Large intestine (tissue), 12 donors: Measurements from ENCODE around the gene BBS10. TPM values are rescaled to one million over a fixed set of nuclear protein-coding genes. Genes with fewer than 3 reads are reported as not detected.
"Not testable (repeated sequence)": the region's sequence is repeated elsewhere in the genome, so short reads cannot be mapped to it uniquely, and the experiment has no call there.

Experiments
- DNase-seq, 2 donors: peaks; one replicate each; pipeline versions ENCODE4 v3.0.0 to v3.0.0-alpha.2; 2013
- H3K27ac ChIP-seq: one replicate; pipeline ENCODE4 v1.5.1; 2013; ENCODE audit warnings: low read length
- H3K27me3 ChIP-seq: 2 replicates; pipeline ENCODE4 v1.6.1; 2013; ENCODE audit warnings: low read length; ENCODE audit not compliant: control insufficient read depth, insufficient read depth
- H3K36me3 ChIP-seq: 2 replicates; pipeline ENCODE4 v1.6.1; 2013; ENCODE audit warnings: low read length; ENCODE audit not compliant: control insufficient read depth, insufficient read depth
- H3K4me1 ChIP-seq: one replicate; pipeline ENCODE4 v1.6.1; 2013; ENCODE audit warnings: low read length; ENCODE audit not compliant: control insufficient read depth, insufficient read depth
- H3K4me3 ChIP-seq: one replicate; pipeline ENCODE4 v1.5.1; 2013; ENCODE audit warnings: low read length
- H3K9me3 ChIP-seq: one replicate; pipeline ENCODE4 v1.6.1; 2013; ENCODE audit warnings: mild to moderate bottlenecking, low read depth, low read length, moderate library complexity; ENCODE audit not compliant: control insufficient read depth
- WGBS: methylation state at CpG from one replicate; pipeline ENCODE4 v1.1.5; 2013; ENCODE audit warnings: low lambda C conversion rate; ENCODE audit not compliant: insufficient coverage; 5-methylcytosine and 5-hydroxymethylcytosine counted together
- long read RNA-seq, 11 donors: transcript quantifications; one replicate each; lab custom pipeline, GENCODE V29; 2026
- polyA plus RNA-seq: library from polyadenylated mRNA; unstranded; fragments of 120-200 nt; gene quantifications from one replicate; pipeline ENCODE4 v1.2.1, GENCODE V29; 2013

BBS10 gene
- 12.6 TPM for polyA plus RNA-seq
- long read RNA-seq, donor 1, partial matches to known transcripts, result 0 of 1 reads
- long read RNA-seq, donor 1, other reads (novel, unspliced or antisense), result 0 of 1 reads
- long read RNA-seq, donor 2, transcript BBS10-201 (2 exons, 3,595 nt), result major isoform, 5 of 5 reads
- long read RNA-seq, donor 2, partial matches to known transcripts, result 0 of 5 reads
- long read RNA-seq, donor 2, other reads (novel, unspliced or antisense), result 0 of 5 reads
- long read RNA-seq, donor 3, result 0 reads
- long read RNA-seq, donor 4, partial matches to known transcripts, result 0 of 1 reads
- long read RNA-seq, donor 4, other reads (novel, unspliced or antisense), result 0 of 1 reads
- long read RNA-seq, donor 5, result 0 reads
- long read RNA-seq, donor 6, partial matches to known transcripts, result 0 of 2 reads
- long read RNA-seq, donor 6, other reads (novel, unspliced or antisense), result 0 of 2 reads
- long read RNA-seq, donor 7, result 0 reads
- long read RNA-seq, donor 8, transcript BBS10-201 (2 exons, 3,595 nt), result major isoform, 6 of 6 reads
- long read RNA-seq, donor 8, partial matches to known transcripts, result 0 of 6 reads
- long read RNA-seq, donor 8, other reads (novel, unspliced or antisense), result 0 of 6 reads
- long read RNA-seq, donor 9, partial matches to known transcripts, result 0 of 4 reads
- long read RNA-seq, donor 9, other reads (novel, unspliced or antisense), result 0 of 4 reads
- long read RNA-seq, donor 10, partial matches to known transcripts, result 0 of 4 reads
- long read RNA-seq, donor 10, other reads (novel, unspliced or antisense), result 0 of 4 reads
- long read RNA-seq, donor 11, partial matches to known transcripts, result 0 of 1 reads
- long read RNA-seq, donor 11, other reads (novel, unspliced or antisense), result 0 of 1 reads

DNA sequence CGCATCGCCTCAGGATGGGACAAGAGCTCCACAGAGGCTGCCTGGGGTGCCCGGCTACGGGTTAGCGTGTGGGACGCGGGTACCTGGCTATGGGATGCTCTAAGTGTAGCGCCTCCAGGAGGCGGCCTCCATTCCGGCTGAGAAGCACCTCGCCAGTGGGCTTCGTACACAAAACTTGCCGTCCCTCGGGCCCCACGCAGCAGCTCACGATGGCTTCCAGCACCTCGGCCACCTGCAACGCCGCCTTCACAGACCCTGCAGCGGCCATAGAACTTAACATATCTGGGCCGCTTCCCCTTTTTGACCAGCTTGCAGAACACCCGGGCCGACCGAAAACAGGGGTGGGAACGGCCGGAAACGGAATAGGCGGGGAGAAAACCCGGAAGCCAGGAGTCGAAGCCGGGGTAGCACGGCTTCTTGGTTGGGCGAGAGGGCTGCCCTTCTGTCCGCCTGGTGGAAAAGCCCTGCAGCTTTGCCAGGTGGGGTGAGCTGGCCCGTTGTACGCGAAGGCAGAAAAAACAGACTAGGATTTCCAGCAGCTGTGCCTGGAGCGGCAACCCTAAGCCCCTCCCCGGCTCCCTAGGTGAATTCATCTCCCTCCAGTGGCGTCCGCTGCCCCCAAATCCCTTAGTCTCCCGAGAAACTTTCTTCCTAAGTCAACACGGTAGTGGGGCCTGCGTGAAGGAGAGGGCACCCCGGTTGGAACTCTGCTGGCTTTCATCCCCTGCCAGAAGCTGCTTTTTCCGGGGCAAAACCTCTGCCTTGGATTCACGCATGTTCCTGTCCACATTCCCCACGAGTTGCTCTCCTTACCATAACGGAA is at the start of gene BBS10:
Gene BBS10, minus strand, starts transcription at position 337 of the 823 bp plus-strand sequence. Its CDS starts 57 bp downstream, at position 280.
- H3K27me3 ChIP-seq, result no peaks in the 10 kb centered on the region
- peak within 1 kb of the TSS; percentile 77 for H3K27ac ChIP-seq
- H3K9me3 ChIP-seq, result no peaks in the 10 kb centered on the region
- H3K4me3 ChIP-seq, result peak within 1 kb of the TSS; percentile 72
- no peaks in the 10 kb centered on the region for H3K36me3 ChIP-seq
- 18% methylated on average over 2 of the region's 49 CpGs for WGBS
- DNase-seq, result peak; percentile 82 to 92
- no peaks in the 10 kb centered on the region for H3K4me1 ChIP-seq

- Histone ChIP-seq H3K9me3 (no peaks in the 10 kb centered on the region), H3K4me3 (no peak overlapping the region), H3K4me1 (no peaks in the 10 kb centered on the region), H3K27me3 (no peaks in the 10 kb centered on the region), H3K27ac (no peak overlapping the region), H3K36me3 (peaks cover 23% of the 10 kb centered on the region)
- 90% methylated on average over 1 of the region's 1 CpG for WGBS
- no peak for DNase-seq
These were observed 43.2 kb upstream of the BBS10 start for GRCh38 chr12:76391461-76391860.

DNA sequence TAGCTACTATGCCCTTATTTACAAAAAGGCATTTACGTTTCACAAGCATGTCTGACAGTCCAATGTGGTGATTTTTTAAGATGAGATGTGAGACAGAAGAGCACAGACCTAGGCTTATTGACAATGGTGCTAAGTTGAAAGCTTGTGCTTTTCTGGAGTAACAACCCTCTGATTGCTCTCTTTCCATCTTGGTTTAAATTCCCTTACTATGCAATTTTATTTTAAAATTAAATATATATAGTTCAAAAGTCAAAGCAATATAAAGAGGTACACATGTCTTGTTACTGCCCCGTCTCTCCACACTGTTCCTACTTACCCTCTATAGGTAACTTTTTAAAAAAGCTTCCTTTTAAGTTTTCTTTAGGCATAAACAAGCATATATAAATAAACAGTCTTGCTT is 39.4 kb upstream of the BBS10 start:
- Histone ChIP-seq H3K9me3 (no peaks in the 10 kb centered on the region), H3K4me3 (no peak overlapping the region), H3K4me1 (no peaks in the 10 kb centered on the region), H3K27ac (no peak overlapping the region), H3K36me3 (peaks cover 28% of the 10 kb centered on the region), H3K27me3 (no peaks in the 10 kb centered on the region)
- 100% methylated on average over 1 of the region's 2 CpGs for WGBS
- DNase-seq, result no peak

DNA sequence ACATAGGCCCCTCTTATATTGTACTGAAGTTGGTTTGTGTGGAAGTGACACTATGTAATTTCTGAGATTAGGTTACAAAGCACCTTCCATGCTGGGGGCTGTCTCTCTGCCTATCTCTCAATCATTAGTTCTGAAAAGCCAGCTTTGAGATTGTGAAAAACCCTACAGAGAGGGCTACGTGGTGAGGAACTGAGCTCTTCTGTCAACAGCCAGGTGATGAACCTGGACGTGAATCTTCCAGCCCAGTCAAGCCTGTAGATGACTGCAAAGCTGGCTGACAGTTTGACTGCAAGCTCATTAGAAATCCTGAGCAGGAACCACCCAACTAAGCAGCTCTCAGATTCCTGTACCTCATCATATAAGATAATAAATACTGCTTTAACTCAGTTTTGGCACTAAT is 36.3 kb upstream of the BBS10 start:
- no peaks in the 10 kb centered on the region for H3K4me1 ChIP-seq
- no peak for DNase-seq
- H3K36me3 ChIP-seq, result peaks cover 15% of the 10 kb centered on the region
- H3K27me3 ChIP-seq, result no peaks in the 10 kb centered on the region
- no peak overlapping the region for H3K27ac ChIP-seq
- no peaks in the 10 kb centered on the region for H3K9me3 ChIP-seq
- WGBS, result no CpG with 5 or more reads among the region's 2 CpGs
- no peak overlapping the region for H3K4me3 ChIP-seq

- H3K9me3 ChIP-seq, result no peaks in the 10 kb centered on the region
- no peaks in the 10 kb centered on the region for H3K27me3 ChIP-seq
- no peaks in the 10 kb centered on the region for H3K4me1 ChIP-seq
- no peak for DNase-seq
- H3K36me3 ChIP-seq, result peaks cover 11% of the 10 kb centered on the region
- H3K4me3 ChIP-seq, result no peak overlapping the region
- H3K27ac ChIP-seq, result no peak overlapping the region
- WGBS, result no CpG with 5 or more reads among the region's 3 CpGs
These were observed 35.8 kb upstream of the BBS10 start for GRCh38 chr12:76383988-76384387.

- peaks cover 7% of the 10 kb centered on the region for H3K36me3 ChIP-seq
These were observed 31.0 kb upstream of the BBS10 start for GRCh38 chr12:76379261-76379660.

DNA sequence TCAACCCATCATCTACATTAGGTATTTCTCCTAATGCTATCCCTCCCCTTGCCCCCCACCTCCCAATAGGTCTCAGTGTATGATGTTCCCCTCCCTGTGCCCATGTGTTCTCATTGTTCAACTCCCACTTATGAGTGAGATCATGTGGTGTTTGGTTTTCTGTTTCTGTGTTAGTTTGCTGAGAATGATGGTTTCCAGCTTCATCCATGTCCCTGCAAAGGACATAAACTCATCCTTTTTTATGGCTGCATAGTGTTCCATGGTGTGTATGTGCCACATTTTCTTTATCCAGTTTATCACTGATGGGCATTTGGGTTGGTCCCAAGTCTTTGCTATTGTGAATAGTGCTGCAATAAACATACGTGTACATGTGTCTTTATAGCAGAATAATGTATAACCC is 28.7 kb upstream of the BBS10 start:
- H3K27me3 ChIP-seq, H3K27ac ChIP-seq, H3K36me3 ChIP-seq, H3K9me3 ChIP-seq, H3K4me1 ChIP-seq, DNase-seq, H3K4me3 ChIP-seq: not testable (repeated sequence)
- 100% methylated on average over 1 of the region's 1 CpG for WGBS

More at GRCh38 chr12:76379261-76379660, 31.0 kb upstream of the BBS10 start:
- Histone ChIP-seq H3K27me3 (no peaks in the 10 kb centered on the region), H3K4me1 (no peaks in the 10 kb centered on the region), H3K9me3 (no peaks in the 10 kb centered on the region), H3K4me3 (no peak overlapping the region), H3K27ac (no peak overlapping the region)
- no peak for DNase-seq
- WGBS, result 100% methylated on average over 1 of the region's 1 CpG

- H3K4me1 ChIP-seq, result no peaks in the 10 kb centered on the region
- H3K9me3 ChIP-seq, result no peaks in the 10 kb centered on the region
- no peak overlapping the region for H3K27ac ChIP-seq
- no peak overlapping the region for H3K4me3 ChIP-seq
- H3K36me3 ChIP-seq, result peaks cover 8% of the 10 kb centered on the region
- no peaks in the 10 kb centered on the region for H3K27me3 ChIP-seq
- DNase-seq, result no peak
These were observed 27.7 kb upstream of the BBS10 start for GRCh38 chr12:76375939-76376338.

- Histone ChIP-seq H3K27me3 (no peaks in the 10 kb centered on the region), H3K4me3 (no peak overlapping the region), H3K4me1 (no peaks in the 10 kb centered on the region), H3K27ac (no peak overlapping the region), H3K9me3 (no peaks in the 10 kb centered on the region), H3K36me3 (peaks cover 8% of the 10 kb centered on the region)
- no peak for DNase-seq
- WGBS, result no CpG with 5 or more reads among the region's 1 CpG
These were observed 27.3 kb upstream of the BBS10 start for GRCh38 chr12:76375470-76375869.

GRCh38 chr12:76374386-76375020 is 26.3 kb upstream of the BBS10 start:
- no peak for DNase-seq
- Histone ChIP-seq H3K9me3 (no peaks in the 10 kb centered on the region), H3K27ac (no peak overlapping the region), H3K4me3 (no peak overlapping the region), H3K36me3 (peaks cover 10% of the 10 kb centered on the region), H3K27me3 (no peaks in the 10 kb centered on the region), H3K4me1 (no peaks in the 10 kb centered on the region)
- WGBS, result no CpG with 5 or more reads among the region's 1 CpG
